HepG2 (cell line): ENCODE results near the gene ZNF132.
"Not testable (repeated sequence)": the region's sequence is repeated elsewhere in the genome, so short reads cannot be mapped to it uniquely, and the experiment has no call there.

Experiments used
- ASH2L ChIP-seq: fragments of 300-600, 200-600 bp; sonication (generic); IDR thresholded peaks from 2 replicates; pipeline ENCODE4 v1.7.0; 2017; ENCODE audit warnings: low read depth, mild to moderate bottlenecking, moderate library complexity, mixed read lengths, low read length; ENCODE audit not compliant: insufficient read length
- CENPBD1 ChIP-seq: sonication (generic); formaldehyde crosslinking; IDR thresholded peaks from 2 replicates; pipeline ENCODE4 v1.8.0; 2022; ENCODE audit warnings: missing genetic modification reagents, low read depth, mild to moderate bottlenecking, borderline replicate concordance
- CTCF ChIP-seq: sonication (generic); formaldehyde crosslinking; IDR thresholded peaks from 2 replicates; pipeline ENCODE4 v1.5.0; 2020; ENCODE audit warnings: mild to moderate bottlenecking, missing genetic modification reagents, moderate library complexity
- EP300 ChIP-seq, 3 experiments: sonication (generic) in 1 of 3; formaldehyde crosslinking in 1 of 3; IDR thresholded peaks; 2 replicates each; pipeline versions ENCODE4 v1.5.1 to v1.6.1; 2011 to 2020; ENCODE audit warnings: low read depth in 2 of 3, low read length in 2 of 3, borderline replicate concordance in 1 of 3, improper control_type of control experiment in 1 of 3, mild to moderate bottlenecking in 1 of 3, missing genetic modification reagents in 1 of 3, moderate library complexity in 1 of 3
- FOXJ3 ChIP-seq: sonication (generic); formaldehyde crosslinking; IDR thresholded peaks from 2 replicates; pipeline ENCODE4 v1.4.0; 2020; ENCODE audit warnings: missing genetic modification reagents, mild to moderate bottlenecking, borderline replicate concordance
- FOXP1 ChIP-seq, 2 experiments: fragments of 450-650 bp in 1 of 2; IDR thresholded peaks; 2 replicates each; pipeline ENCODE4 v1.6.1; 2017 to 2018; ENCODE audit warnings: antibody characterized with exemption in 1 of 2
- GPN1 ChIP-seq: sonication (generic); formaldehyde crosslinking; IDR thresholded peaks from 2 replicates; pipeline ENCODE4 v1.5.1; 2020; ENCODE audit warnings: missing genetic modification reagents, borderline replicate concordance
- RELA ChIP-seq: sonication (generic); formaldehyde crosslinking; IDR thresholded peaks from 2 replicates; pipeline ENCODE4 v1.4.0; 2020; ENCODE audit warnings: missing genetic modification reagents
- REST ChIP-seq, 2 experiments: IDR thresholded peaks; 2 replicates each; pipeline ENCODE4 v1.6.1; 2011 to 2012; ENCODE audit warnings: low read length in 2 of 2, borderline replicate concordance in 1 of 2, low read depth in 1 of 2, mild to moderate bottlenecking in 1 of 2, moderate library complexity in 1 of 2
- TCF12 ChIP-seq, 2 experiments: fragments of 450-650 bp in 1 of 2; sonication (generic) in 1 of 2; formaldehyde crosslinking in 1 of 2; IDR thresholded peaks; 2 replicates each; pipeline versions ENCODE4 v1.6.1 to v1.8.0; 2017 to 2022; ENCODE audit warnings: antibody characterized with exemption in 1 of 2, mild to moderate bottlenecking in 1 of 2, missing genetic modification reagents in 1 of 2, moderate library complexity in 1 of 2
- ZFX ChIP-seq: sonication (generic); formaldehyde crosslinking; IDR thresholded peaks from 2 replicates; pipeline ENCODE4 v1.4.0; 2020; ENCODE audit warnings: mild to moderate bottlenecking, low read depth, missing genetic modification reagents, moderate library complexity

GRCh38 chr19:58484349-58484748 is 44.4 kb upstream of the ZNF132 start:
- TF ChIP-seq EP300 (IDR thresholded peaks at IDR 0.05; ENCODE audit: low read depth in 2 of 2, low read length in 2 of 2); EP300 (CRISPR knock-in tag; IDR thresholded peaks at IDR 0.05; ENCODE audit: borderline replicate concordance); ZFX (CRISPR knock-in tag); GPN1 (CRISPR knock-in tag); CTCF (CRISPR knock-in tag); RELA; FOXJ3 (CRISPR knock-in tag); ASH2L; TCF12 (IDR thresholded peaks at IDR 0.05); TCF12 (CRISPR knock-in tag; IDR thresholded peaks at IDR 0.05); FOXP1 (IDR thresholded peaks at IDR 0.05); FOXP1 (CRISPR knock-in tag; IDR thresholded peaks at IDR 0.05); REST (IDR thresholded peaks at IDR 0.05; ENCODE audit: borderline replicate concordance in 1 of 2, low read depth in 1 of 2, low read length in 2 of 2); CENPBD1 (CRISPR knock-in tag): not testable (repeated sequence)
